Kasumi-1 (cell line): ENCODE measurements around the gene FAAP24.
"Not testable (repeated sequence)": the region's sequence is repeated elsewhere in the genome, so short reads cannot be mapped to it uniquely, and the experiment has no call there.

Source experiments
- DNase-seq, 2 experiments: peaks; one replicate each; lab custom pipeline; 2025; lab: John Stamatoyannopoulos, UW

The FAAP24 gene

GRCh38 chr19:32971715-32972540 is at the start of gene FAAP24, which contains the start of gene CEP89:
FAAP24 (plus strand) TSS chr19:32972242; CDS start chr19:32973197, 955 bp downstream.
CEP89 (minus strand) TSS chr19:32971958; CDS start chr19:32971874, 84 bp downstream.
- DNase-seq = peak; percentile 98 to 99

- DNase-seq = no peak
Measured at GRCh38 chr19:32924200-32924599, 47.8 kb upstream of the FAAP24 start.

GRCh38 chr19:32928806-32929205 is 43.2 kb upstream of the FAAP24 start:
- DNase-seq = no peak

GRCh38 chr19:32930567-32930966 is 41.5 kb upstream of the FAAP24 start:
- DNase-seq = no peak

GRCh38 chr19:32933571-32933970 is 38.5 kb upstream of the FAAP24 start:
- no peak for DNase-seq

- no peak for DNase-seq
Measured at GRCh38 chr19:32935629-32936028, 36.4 kb upstream of the FAAP24 start.

GRCh38 chr19:32936065-32936464 is 36.0 kb upstream of the FAAP24 start:
- DNase-seq = no peak

GRCh38 chr19:32941273-32941672 is 30.8 kb upstream of the FAAP24 start:
- DNase-seq = not testable (repeated sequence)

- no peak for DNase-seq
Measured at GRCh38 chr19:32945260-32945659, 26.8 kb upstream of the FAAP24 start.

GRCh38 chr19:32966750-32967149 is 5.3 kb upstream of the FAAP24 start:
- no peak for DNase-seq

GRCh38 chr19:32969549-32969948 is 2.5 kb upstream of the FAAP24 start:
- DNase-seq = no peak

- DNase-seq = peak in 1 of 2 experiments; percentile 1
Measured at GRCh38 chr19:32971012-32971595, 938 bp upstream of the FAAP24 start.

GRCh38 chr19:32976223-32976805 is 4.3 kb downstream of the FAAP24 start:
- DNase-seq = peak; percentile 61 to 84

- DNase-seq = no peak
Measured at GRCh38 chr19:32977280-32977679, 5.2 kb downstream of the FAAP24 start.

- not testable (repeated sequence) for DNase-seq
Measured at GRCh38 chr19:32977813-32978212, 5.8 kb downstream of the FAAP24 start.

- DNase-seq = not testable (repeated sequence)
Measured at GRCh38 chr19:32979807-32980206, 7.8 kb downstream of the FAAP24 start.

GRCh38 chr19:32982488-32982887 is 10.4 kb downstream of the FAAP24 start:
- not testable (repeated sequence) for DNase-seq

GRCh38 chr19:32988254-32988653 is 16.2 kb downstream of the FAAP24 start:
- not testable (repeated sequence) for DNase-seq

- no peak for DNase-seq
Measured at GRCh38 chr19:32988724-32989123, 16.7 kb downstream of the FAAP24 start.

GRCh38 chr19:32995966-32996365 is 23.9 kb downstream of the FAAP24 start:
- not testable (repeated sequence) for DNase-seq

- not testable (repeated sequence) for DNase-seq
Measured at GRCh38 chr19:32997061-32997464, 25.0 kb downstream of the FAAP24 start.

- DNase-seq = no peak
Measured at GRCh38 chr19:32997716-32998355, 25.8 kb downstream of the FAAP24 start.
